Stimulated activated CD8-positive, alpha-beta memory T cell treated with anti-CD3 and anti-CD28 coated beads, Interleukin-7, amount 100 ng/mL, for 1 hour (primary cell): ENCODE measurements around the gene ARHGEF18.
A peak's percentile ranks its signal among the peaks of the same experiment; 100 is the strongest.
"Not testable (repeated sequence)": the region's sequence is repeated elsewhere in the genome, so short reads cannot be mapped to it uniquely, and the experiment has no call there.

Experiments used
- DNase-seq, 2 donors: peaks; one replicate each; pipeline ENCODE4 v3.0.0-alpha.2; 2020; ENCODE audit warnings: low read depth in 2 of 2

ARHGEF18 gene

GRCh38 chr19:7346997-7347396, 1.7 kb upstream of the ARHGEF18 start:
- DNase-seq, result not testable (repeated sequence)

- DNase-seq, result no peak
These were observed 474 bp downstream of the ARHGEF18 start for GRCh38 chr19:7349231-7349591.

GRCh38 chr19:7349961-7350711, 1.4 kb downstream of the ARHGEF18 start:
- DNase-seq, result peak in 1 of 2 donors; percentile 27

- DNase-seq, result no peak
These were observed 3.1 kb downstream of the ARHGEF18 start for GRCh38 chr19:7351861-7352260.

- no peak for DNase-seq
These were observed 6.5 kb downstream of the ARHGEF18 start for GRCh38 chr19:7355151-7355820.

GRCh38 chr19:7355871-7356270, 7.1 kb downstream of the ARHGEF18 start:
- DNase-seq, result no peak

- no peak for DNase-seq
These were observed 8.3 kb downstream of the ARHGEF18 start for GRCh38 chr19:7356899-7357627.

GRCh38 chr19:7358102-7358597, 9.4 kb downstream of the ARHGEF18 start:
- no peak for DNase-seq

- no peak for DNase-seq
These were observed 11.8 kb downstream of the ARHGEF18 start for GRCh38 chr19:7360393-7360984.

- DNase-seq, result no peak
These were observed 14.5 kb downstream of the ARHGEF18 start for GRCh38 chr19:7363225-7363624.

GRCh38 chr19:7366701-7367420, 18.1 kb downstream of the ARHGEF18 start:
- no peak for DNase-seq

- no peak for DNase-seq
These were observed 19.7 kb downstream of the ARHGEF18 start for GRCh38 chr19:7368456-7368855.

GRCh38 chr19:7368866-7369265, 20.1 kb downstream of the ARHGEF18 start:
- not testable (repeated sequence) for DNase-seq

GRCh38 chr19:7370546-7370945, 21.8 kb downstream of the ARHGEF18 start:
- no peak for DNase-seq

GRCh38 chr19:7371001-7371400, 22.3 kb downstream of the ARHGEF18 start:
- no peak for DNase-seq

- no peak for DNase-seq
These were observed 24.1 kb downstream of the ARHGEF18 start for GRCh38 chr19:7372810-7373209.

- no peak for DNase-seq
These were observed 25.1 kb downstream of the ARHGEF18 start for GRCh38 chr19:7373862-7374261.

GRCh38 chr19:7376151-7376852, 27.6 kb downstream of the ARHGEF18 start:
- no peak for DNase-seq

GRCh38 chr19:7377196-7377595, 28.5 kb downstream of the ARHGEF18 start:
- no peak for DNase-seq

- no peak for DNase-seq
These were observed 32.3 kb downstream of the ARHGEF18 start for GRCh38 chr19:7381073-7381390.

- DNase-seq, result no peak
These were observed 34.0 kb downstream of the ARHGEF18 start for GRCh38 chr19:7382694-7383093.
